ENCODE data around the gene DES.

GRCh38 chr2:219419012-219419324 lies 791 bp downstream of the DES start:
- no peak for TF ChIP-seq POLR2AphosphoS2 (IDR thresholded peaks at IDR 0.05; ENCODE audit: low read length)
- TF ChIP-seq MEIS2 (IDR thresholded peaks at IDR 0.05; ENCODE audit: partially characterized antibody): no peak
- TF ChIP-seq ZNF184 (CRISPR knock-in tag; IDR thresholded peaks at IDR 0.05): no peak

All from K562 (cell line).